HCT116 (cell line): Measurements from ENCODE around the gene HSD17B10.

Experiments used
- ATF3 ChIP-seq: IDR thresholded peaks from 2 replicates; pipeline ENCODE4 v1.6.1; 2012
- CTCF ChIP-seq, 3 experiments: fragments of 200-600 bp in 1 of 3; sonication (generic) in 1 of 3; IDR thresholded peaks in 2 of 3; conservative IDR thresholded peaks in 1 of 3; 2 replicates each; pipeline ENCODE4 v1.5.1; 2012 to 2017; ENCODE audit warnings: low read depth in 2 of 3, low read length in 2 of 3, antibody characterized with exemption in 1 of 3, borderline replicate concordance in 1 of 3, control low read depth in 1 of 3, mild to moderate bottlenecking in 1 of 3, mixed read lengths in 1 of 3, mixed run types in 1 of 3, moderate library complexity in 1 of 3; ENCODE audit not compliant: insufficient read depth in 1 of 3
- EZH2 ChIP-seq: fragments of 200-600 bp; sonication (generic); IDR thresholded peaks from 2 replicates; pipeline ENCODE4 v1.6.1; 2017; ENCODE audit warnings: antibody characterized with exemption, mixed run types
- FOSL1 ChIP-seq: IDR thresholded peaks from 2 replicates; pipeline ENCODE4 v1.6.1; 2012; ENCODE audit warnings: low read depth
- JUND ChIP-seq: IDR thresholded peaks from 2 replicates; pipeline ENCODE4 v1.6.1; 2012
- POLR2A ChIP-seq: IDR thresholded peaks from 2 replicates; pipeline ENCODE4 v1.7.0; 2011; ENCODE audit warnings: borderline replicate concordance; ENCODE audit not compliant: insufficient read depth, insufficient read length; ENCODE audit errors: extremely low read depth

- TF ChIP-seq FOSL1 = no peak
- no peak for TF ChIP-seq EZH2
- no peak for TF ChIP-seq JUND
- no peak for TF ChIP-seq POLR2A
- TF ChIP-seq CTCF (IDR thresholded peaks at IDR 0.05 in 2 of 3, conservative IDR thresholded peaks at IDR 0.05 in 1 of 3; ENCODE audit: borderline replicate concordance in 1 of 3, insufficient read depth in 1 of 3, low read depth in 2 of 3, low read length in 2 of 3) = peak; percentile 2 to 17 (median 13); a peak in 2 of 6 replicates
- no peak for TF ChIP-seq ATF3
Observed at GRCh38 chrX:53458082-53458481, 23.9 kb upstream of the HSD17B10 start.
